CD4-positive, alpha-beta T cell treated with Interleukin-10 for 1 hour (primary cell): ENCODE measurements around the gene CNTFR.

Experiments
- DNase-seq: peaks from one replicate; pipeline ENCODE4 v3.0.0-alpha.2; 2020

The CNTFR gene

GRCh38 chr9:34590381-34591247, 1.1 kb upstream of the CNTFR start:
- DNase-seq, result no peak

- DNase-seq, result no peak
These were observed 571 bp downstream of the CNTFR start for GRCh38 chr9:34588671-34589635.

GRCh38 chr9:34587271-34587670, 2.3 kb downstream of the CNTFR start:
- DNase-seq, result no peak

- no peak for DNase-seq
These were observed 3.4 kb downstream of the CNTFR start for GRCh38 chr9:34585946-34586669.

GRCh38 chr9:34584970-34585369, 4.6 kb downstream of the CNTFR start:
- no peak for DNase-seq

- no peak for DNase-seq
These were observed 6.7 kb downstream of the CNTFR start for GRCh38 chr9:34582787-34583186.

GRCh38 chr9:34581318-34581717, 8.2 kb downstream of the CNTFR start:
- no peak for DNase-seq

- no peak for DNase-seq
These were observed 9.2 kb downstream of the CNTFR start for GRCh38 chr9:34580358-34580757.

GRCh38 chr9:34579808-34580163, 9.7 kb downstream of the CNTFR start:
- DNase-seq, result no peak

- no peak for DNase-seq
These were observed 10.3 kb downstream of the CNTFR start for GRCh38 chr9:34579104-34579807.

GRCh38 chr9:34578241-34579103, 11.1 kb downstream of the CNTFR start:
- DNase-seq, result no peak

- DNase-seq, result no peak
These were observed 11.9 kb downstream of the CNTFR start for GRCh38 chr9:34577400-34578240.

GRCh38 chr9:34576597-34577399, 12.7 kb downstream of the CNTFR start:
- no peak for DNase-seq

GRCh38 chr9:34575862-34576596, 13.5 kb downstream of the CNTFR start:
- DNase-seq, result no peak

- DNase-seq, result no peak
These were observed 14.3 kb downstream of the CNTFR start for GRCh38 chr9:34575241-34575640.

- no peak for DNase-seq
These were observed 15.0 kb downstream of the CNTFR start for GRCh38 chr9:34574571-34574970.

- no peak for DNase-seq
These were observed 15.8 kb downstream of the CNTFR start for GRCh38 chr9:34573599-34574325.

GRCh38 chr9:34572628-34573027, 16.9 kb downstream of the CNTFR start:
- DNase-seq, result no peak
